ENCODE results near the gene SPAST.

DNA sequence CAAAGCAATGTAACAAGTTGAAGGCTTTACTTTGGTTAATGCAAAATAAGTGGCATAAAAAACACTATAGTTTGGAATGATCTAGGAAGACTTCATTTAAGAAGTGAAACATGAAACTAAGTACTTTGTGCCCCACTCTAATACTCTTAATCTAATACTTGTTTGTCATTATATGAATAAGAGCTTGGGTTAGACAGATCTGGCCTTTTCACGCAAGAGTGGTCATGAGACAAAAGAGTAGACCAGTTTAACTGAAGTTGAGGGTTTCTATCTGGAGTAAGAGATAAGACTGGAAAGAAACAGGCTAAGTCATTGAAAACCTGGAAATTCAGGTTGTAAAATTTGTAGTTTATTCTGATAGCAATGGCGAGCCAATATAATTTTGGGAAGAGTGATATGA is 105.2 kb downstream of the SPAST start:
- no peak for TF ChIP-seq POLR2A (IDR thresholded peaks at IDR 0.05; ENCODE audit: borderline replicate concordance, extremely low read depth, insufficient read depth, insufficient read length)
- TF ChIP-seq CTCF (IDR thresholded peaks at IDR 0.05 in 2 of 3, conservative IDR thresholded peaks at IDR 0.05 in 1 of 3; ENCODE audit: borderline replicate concordance in 1 of 3, insufficient read depth in 1 of 3, low read depth in 2 of 3, low read length in 2 of 3), result no peak
- TF ChIP-seq RAD21 (IDR thresholded peaks at IDR 0.05; ENCODE audit: low read depth), result no peak
- TF ChIP-seq EZH2 (IDR thresholded peaks at IDR 0.05), result no peak
- no peak for TF ChIP-seq ZNF274 (IDR thresholded peaks at IDR 0.05; ENCODE audit: low read depth, low read length)
- TF ChIP-seq CBX3 (IDR thresholded peaks at IDR 0.05; ENCODE audit: low read depth), result no peak
- TF ChIP-seq POLR2AphosphoS5 (IDR thresholded peaks at IDR 0.05; ENCODE audit: low read depth, low read length), result no peak
- no peak for TF ChIP-seq EZH2phosphoT487 (IDR thresholded peaks at IDR 0.05; ENCODE audit: borderline replicate concordance)
- no peak for TF ChIP-seq YY1 (IDR thresholded peaks at IDR 0.05; ENCODE audit: extremely low read depth, insufficient replicate concordance, low read depth, low read length)
- TF ChIP-seq TCF7L2 (IDR thresholded peaks at IDR 0.05; ENCODE audit: borderline replicate concordance, extremely low read depth, insufficient read depth, insufficient read length), result no peak
- TF ChIP-seq EGR1 (IDR thresholded peaks at IDR 0.05; ENCODE audit: low read depth), result no peak
- no peak for TF ChIP-seq CEBPB (IDR thresholded peaks at IDR 0.05; ENCODE audit: low read depth)

All from HCT116 (cell line).